HG02970 (cell line): Measurements from ENCODE around the gene CERS6.

Experiments
- ATAC-seq: cut with Tn5 transposase; IDR thresholded peaks from one replicate; pipeline ENCODE4 v1.9.1; 2021; ENCODE audit warnings: mild to moderate bottlenecking, moderate library complexity, moderate number of reproducible peaks; ENCODE audit not compliant: unreplicated experiment, low FRiP score

CERS6 gene

GRCh38 chr2:168814046-168814445, 358.0 kb downstream of the CERS6 start:
- ATAC-seq, result no peak

GRCh38 chr2:168814939-168815907, 359.2 kb downstream of the CERS6 start:
- ATAC-seq, result no peak

- ATAC-seq, result no peak
Observed at GRCh38 chr2:168816369-168816768, 360.3 kb downstream of the CERS6 start.

- no peak for ATAC-seq
Observed at GRCh38 chr2:168819050-168819715, 363.1 kb downstream of the CERS6 start.

GRCh38 chr2:168819829-168820489, 363.9 kb downstream of the CERS6 start:
- ATAC-seq, result no peak

GRCh38 chr2:168821577-168821976, 365.5 kb downstream of the CERS6 start:
- no peak for ATAC-seq

GRCh38 chr2:168821992-168822391, 365.9 kb downstream of the CERS6 start:
- ATAC-seq, result no peak
